ENCODE measurements around the gene SMARCD3. TPM values are rescaled to one million over a fixed set of nuclear protein-coding genes. Genes with fewer than 3 reads are reported as not detected.

Gene SMARCD3
- total and polyA plus RNA-seq, 2 experiments from 2014 or later, result 3.3 to 4.0 TPM

DNA sequence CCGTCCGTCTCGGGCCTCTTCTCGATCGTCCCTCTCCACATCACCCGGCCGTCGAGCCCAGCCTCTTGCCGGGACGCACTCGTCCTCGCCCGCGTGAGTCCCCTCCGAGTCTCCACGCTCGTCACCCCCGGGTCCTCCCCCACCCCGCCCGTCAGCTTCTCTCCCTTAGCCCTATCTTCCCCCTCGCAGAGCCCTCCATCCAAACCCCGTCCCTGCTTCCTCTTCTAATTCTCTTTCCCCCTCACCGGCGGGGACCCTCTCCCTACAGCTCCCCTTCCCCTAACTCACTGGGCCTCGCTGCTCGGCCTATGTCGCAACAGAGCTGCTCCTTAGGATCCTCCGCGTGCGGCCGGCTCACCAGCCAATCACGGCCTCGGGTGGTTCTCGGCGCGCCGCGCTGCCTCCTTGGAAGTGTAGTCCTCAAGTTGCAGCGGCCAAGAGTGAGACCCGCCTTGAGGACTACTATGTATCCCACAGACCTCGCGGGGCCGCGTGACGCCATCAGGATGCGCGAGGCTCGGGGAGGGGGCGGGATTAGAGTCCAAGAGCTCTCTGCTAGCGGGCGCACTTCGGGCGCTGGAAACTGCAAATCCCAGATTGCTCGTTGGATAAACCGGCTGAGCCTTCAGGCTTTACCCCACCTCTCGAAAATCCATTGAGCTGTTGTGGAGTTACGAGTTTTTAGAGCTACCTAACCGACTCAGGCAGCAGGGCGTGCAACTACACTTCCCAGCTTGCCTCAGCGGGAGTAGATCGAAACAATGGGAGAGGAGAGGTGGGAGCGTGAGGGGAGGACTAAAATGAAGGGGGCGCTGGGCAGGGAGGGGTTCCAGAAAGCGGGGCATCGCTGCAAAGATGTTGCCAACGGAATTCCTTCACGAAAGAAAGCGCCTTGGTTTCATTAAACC, 21.4 kb downstream of the SMARCD3 start, which contains the start of gene ABCF2:
Gene ABCF2, minus strand, starts transcription at position 331 of the 908 bp plus-strand sequence. CDS start 747 bp downstream, outside the sequence.
- H3K4me3 Mint-ChIP-seq, result peak within 1 kb of the TSS; percentile 98
- Histone ChIP-seq H3K27me3 (ENCODE audit: insufficient read depth) (no peaks in the 10 kb centered on the region), H3K4me3 (peak within 1 kb of the TSS; percentile 95), H3K4me2 (peak within 1 kb of the TSS; percentile 91), H3K9me2 (ENCODE audit: insufficient read depth) (no peaks in the 10 kb centered on the region), H2AFZ (peak within 1 kb of the TSS; percentile 44), H3K27ac (ENCODE audit: low read depth) (peak within 1 kb of the TSS; percentile 82), H4K20me1 (replicated peaks; ENCODE audit: insufficient read depth) (peaks cover 14% of the 10 kb centered on the region; the same call in 1 of the 2 replicates), H3F3A (replicated peaks; ENCODE audit: low read depth) (peaks cover 9% of the 10 kb centered on the region), H3K79me2 (replicated peaks; ENCODE audit: insufficient read depth) (peaks cover 17% of the 10 kb centered on the region), H3K4me1 (ENCODE audit: insufficient read depth) (peaks cover 13% of the 10 kb centered on the region), H3K36me3 (ENCODE audit: insufficient read depth) (peaks cover 16% of the 10 kb centered on the region)
- peaks cover 12% of the 10 kb centered on the region for H3K27me3 Mint-ChIP-seq (ENCODE audit: insufficient read depth, low read depth, poor library complexity)
- DNase-seq (ENCODE audit: low spot score), result peak; percentile 99
- TF ChIP-seq, protein P1, sequence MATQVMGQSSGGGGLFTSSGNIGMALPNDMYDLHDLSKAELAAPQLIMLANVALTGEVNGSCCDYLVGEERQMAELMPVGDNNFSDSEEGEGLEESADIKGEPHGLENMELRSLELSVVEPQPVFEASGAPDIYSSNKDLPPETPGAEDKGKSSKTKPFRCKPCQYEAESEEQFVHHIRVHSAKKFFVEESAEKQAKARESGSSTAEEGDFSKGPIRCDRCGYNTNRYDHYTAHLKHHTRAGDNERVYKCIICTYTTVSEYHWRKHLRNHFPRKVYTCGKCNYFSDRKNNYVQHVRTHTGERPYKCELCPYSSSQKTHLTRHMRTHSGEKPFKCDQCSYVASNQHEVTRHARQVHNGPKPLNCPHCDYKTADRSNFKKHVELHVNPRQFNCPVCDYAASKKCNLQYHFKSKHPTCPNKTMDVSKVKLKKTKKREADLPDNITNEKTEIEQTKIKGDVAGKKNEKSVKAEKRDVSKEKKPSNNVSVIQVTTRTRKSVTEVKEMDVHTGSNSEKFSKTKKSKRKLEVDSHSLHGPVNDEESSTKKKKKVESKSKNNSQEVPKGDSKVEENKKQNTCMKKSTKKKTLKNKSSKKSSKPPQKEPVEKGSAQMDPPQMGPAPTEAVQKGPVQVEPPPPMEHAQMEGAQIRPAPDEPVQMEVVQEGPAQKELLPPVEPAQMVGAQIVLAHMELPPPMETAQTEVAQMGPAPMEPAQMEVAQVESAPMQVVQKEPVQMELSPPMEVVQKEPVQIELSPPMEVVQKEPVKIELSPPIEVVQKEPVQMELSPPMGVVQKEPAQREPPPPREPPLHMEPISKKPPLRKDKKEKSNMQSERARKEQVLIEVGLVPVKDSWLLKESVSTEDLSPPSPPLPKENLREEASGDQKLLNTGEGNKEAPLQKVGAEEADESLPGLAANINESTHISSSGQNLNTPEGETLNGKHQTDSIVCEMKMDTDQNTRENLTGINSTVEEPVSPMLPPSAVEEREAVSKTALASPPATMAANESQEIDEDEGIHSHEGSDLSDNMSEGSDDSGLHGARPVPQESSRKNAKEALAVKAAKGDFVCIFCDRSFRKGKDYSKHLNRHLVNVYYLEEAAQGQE (IDR thresholded peaks at IDR 0.05; ENCODE audit: unreplicated experiment), result no peak
- peak; percentile 98 for TF ChIP-seq CREB1 (CRISPR knock-in tag; IDR thresholded peaks at IDR 0.05; ENCODE audit: low read depth)
- TF ChIP-seq, protein P2, sequence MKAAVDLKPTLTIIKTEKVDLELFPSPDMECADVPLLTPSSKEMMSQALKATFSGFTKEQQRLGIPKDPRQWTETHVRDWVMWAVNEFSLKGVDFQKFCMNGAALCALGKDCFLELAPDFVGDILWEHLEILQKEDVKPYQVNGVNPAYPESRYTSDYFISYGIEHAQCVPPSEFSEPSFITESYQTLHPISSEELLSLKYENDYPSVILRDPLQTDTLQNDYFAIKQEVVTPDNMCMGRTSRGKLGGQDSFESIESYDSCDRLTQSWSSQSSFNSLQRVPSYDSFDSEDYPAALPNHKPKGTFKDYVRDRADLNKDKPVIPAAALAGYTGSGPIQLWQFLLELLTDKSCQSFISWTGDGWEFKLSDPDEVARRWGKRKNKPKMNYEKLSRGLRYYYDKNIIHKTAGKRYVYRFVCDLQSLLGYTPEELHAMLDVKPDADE (IDR thresholded peaks at IDR 0.05), result peak; percentile 98
- peak; percentile 84 for TF ChIP-seq POLR2AphosphoS5 (IDR thresholded peaks at IDR 0.05; ENCODE audit: low read depth)
- ATAC-seq, result peak; percentile 97
- H3K27ac Mint-ChIP-seq, result peak within 1 kb of the TSS; percentile 98
- H3K9me3 Mint-ChIP-seq, result no peaks in the 10 kb centered on the region
- H3K36me3 Mint-ChIP-seq (ENCODE audit: low read depth), result peaks cover 46% of the 10 kb centered on the region
- H3K4me1 Mint-ChIP-seq, result peaks cover 29% of the 10 kb centered on the region

DNA sequence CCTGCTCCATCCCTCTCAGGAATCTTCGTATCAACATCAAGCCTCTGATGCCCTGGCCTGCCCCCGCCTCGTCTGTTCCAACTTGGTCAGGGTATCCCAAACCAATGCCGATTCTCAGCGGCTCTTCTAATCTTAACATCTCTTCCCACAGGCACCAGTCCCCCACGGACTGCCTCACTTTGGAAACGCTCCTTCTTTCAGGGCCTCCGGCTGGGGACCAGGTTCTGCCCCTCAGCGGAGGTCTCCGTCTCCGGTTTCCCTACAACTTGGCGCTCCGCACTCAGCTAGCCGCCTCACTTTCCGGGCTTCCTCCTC, 22.0 kb downstream of the SMARCD3 start:
- peak overlapping the region; percentile 98 for H3K4me3 Mint-ChIP-seq
- H3K4me2 ChIP-seq, result peak overlapping the region; percentile 91
- no peaks in the 10 kb centered on the region for H3K9me2 ChIP-seq (ENCODE audit: insufficient read depth)
- H4K20me1 ChIP-seq (replicated peaks; ENCODE audit: insufficient read depth), result peaks cover 14% of the 10 kb centered on the region; the same call in 1 of the 2 replicates
- H3K36me3 Mint-ChIP-seq (ENCODE audit: low read depth), result peaks cover 51% of the 10 kb centered on the region
- H3F3A ChIP-seq (replicated peaks; ENCODE audit: low read depth), result peaks cover 9% of the 10 kb centered on the region
- peaks cover 21% of the 10 kb centered on the region for H3K36me3 ChIP-seq (ENCODE audit: insufficient read depth)
- H3K27ac Mint-ChIP-seq, result peak overlapping the region; percentile 84
- H2AFZ ChIP-seq, result 0 out of 2 replicates have a peak overlapping the region, but pooled peaks have one; percentile 44
- DNase-seq (ENCODE audit: low spot score) (no peak), ATAC-seq (no peak)
- H3K27me3 Mint-ChIP-seq (ENCODE audit: insufficient read depth, low read depth, poor library complexity), result peaks cover 11% of the 10 kb centered on the region
- peaks cover 13% of the 10 kb centered on the region for H3K4me1 ChIP-seq (ENCODE audit: insufficient read depth)
- peak overlapping the region; percentile 95 for H3K4me3 ChIP-seq
- no peaks in the 10 kb centered on the region for H3K9me3 Mint-ChIP-seq
- H3K4me1 Mint-ChIP-seq, result peaks cover 24% of the 10 kb centered on the region
- no peaks in the 10 kb centered on the region for H3K27me3 ChIP-seq (ENCODE audit: insufficient read depth)
- H3K27ac ChIP-seq (ENCODE audit: low read depth), result no peak overlapping the region
- H3K79me2 ChIP-seq (replicated peaks; ENCODE audit: insufficient read depth), result peaks cover 17% of the 10 kb centered on the region
- TF ChIP-seq ZNF331 (CRISPR knock-in tag; IDR thresholded peaks at IDR 0.05; ENCODE audit: low read depth) (no peak), STAT1 (IDR thresholded peaks at IDR 0.05; ENCODE audit: unreplicated experiment) (no peak), EZH2 (IDR thresholded peaks at IDR 0.05; ENCODE audit: low read depth, unreplicated experiment) (no peak), POLR2AphosphoS5 (IDR thresholded peaks at IDR 0.05; ENCODE audit: low read depth) (no peak), NANOG (IDR thresholded peaks at IDR 0.05; ENCODE audit: borderline replicate concordance) (no peak)
- TF ChIP-seq, protein P2 (IDR thresholded peaks at IDR 0.05), result no peak
- TF ChIP-seq, protein P3, sequence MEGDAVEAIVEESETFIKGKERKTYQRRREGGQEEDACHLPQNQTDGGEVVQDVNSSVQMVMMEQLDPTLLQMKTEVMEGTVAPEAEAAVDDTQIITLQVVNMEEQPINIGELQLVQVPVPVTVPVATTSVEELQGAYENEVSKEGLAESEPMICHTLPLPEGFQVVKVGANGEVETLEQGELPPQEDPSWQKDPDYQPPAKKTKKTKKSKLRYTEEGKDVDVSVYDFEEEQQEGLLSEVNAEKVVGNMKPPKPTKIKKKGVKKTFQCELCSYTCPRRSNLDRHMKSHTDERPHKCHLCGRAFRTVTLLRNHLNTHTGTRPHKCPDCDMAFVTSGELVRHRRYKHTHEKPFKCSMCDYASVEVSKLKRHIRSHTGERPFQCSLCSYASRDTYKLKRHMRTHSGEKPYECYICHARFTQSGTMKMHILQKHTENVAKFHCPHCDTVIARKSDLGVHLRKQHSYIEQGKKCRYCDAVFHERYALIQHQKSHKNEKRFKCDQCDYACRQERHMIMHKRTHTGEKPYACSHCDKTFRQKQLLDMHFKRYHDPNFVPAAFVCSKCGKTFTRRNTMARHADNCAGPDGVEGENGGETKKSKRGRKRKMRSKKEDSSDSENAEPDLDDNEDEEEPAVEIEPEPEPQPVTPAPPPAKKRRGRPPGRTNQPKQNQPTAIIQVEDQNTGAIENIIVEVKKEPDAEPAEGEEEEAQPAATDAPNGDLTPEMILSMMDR (conservative IDR thresholded peaks at IDR 0.05; ENCODE audit: low read depth in 2 of 2), result no peak

All from GM23338 (cell line).